Retinal pigment epithelial cell (primary cell): ENCODE results near the gene P2RY6.

Experiments
- DNase-seq: peaks from one replicate; pipeline ENCODE4 v3.0.0-alpha.2; 2010; ENCODE audit warnings: low read depth
- H3K4me3 ChIP-seq: 2 replicates; pipeline ENCODE4 v1.5.1; 2011; ENCODE audit warnings: mild to moderate bottlenecking, low read length, control low read depth, moderate library complexity
- CTCF ChIP-seq: conservative IDR thresholded peaks from 2 replicates; pipeline ENCODE4 v1.5.1; 2011; ENCODE audit warnings: low read depth, low read length, control low read depth, inconsistent platforms

P2RY6 gene

DNA sequence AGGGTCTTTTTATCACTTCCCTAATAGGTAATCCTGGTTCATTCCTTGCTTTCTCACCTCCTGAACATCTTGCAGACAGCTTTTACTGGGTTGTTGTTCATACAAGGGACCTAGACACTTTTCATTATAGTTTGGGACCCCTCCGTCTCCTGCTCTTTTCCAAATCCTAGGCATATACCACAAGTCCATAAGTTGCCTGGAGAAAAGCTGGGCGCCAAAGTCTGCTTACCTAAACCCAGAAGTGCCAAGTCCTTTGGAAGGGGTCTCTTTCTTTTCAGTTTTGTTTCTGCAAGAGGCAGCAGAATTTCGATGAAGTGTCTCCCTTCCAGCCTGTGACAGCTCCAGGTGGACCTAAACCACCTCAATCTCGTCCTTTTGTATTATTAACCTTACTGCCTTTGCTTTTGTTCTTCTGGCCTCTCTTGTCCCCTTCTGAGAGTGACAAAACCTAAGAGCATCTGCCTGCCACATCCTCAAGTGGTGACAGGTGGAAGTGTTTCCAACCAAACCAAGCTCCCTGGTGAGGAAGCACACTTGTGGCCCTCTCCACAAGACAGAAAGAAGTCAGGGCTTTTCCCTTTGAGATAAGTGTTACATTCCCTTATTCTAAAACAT, 19.5 kb upstream of the P2RY6 start:
- no peak for DNase-seq
- no peak overlapping the region for H3K4me3 ChIP-seq
- TF ChIP-seq CTCF = peak; percentile 1

DNA sequence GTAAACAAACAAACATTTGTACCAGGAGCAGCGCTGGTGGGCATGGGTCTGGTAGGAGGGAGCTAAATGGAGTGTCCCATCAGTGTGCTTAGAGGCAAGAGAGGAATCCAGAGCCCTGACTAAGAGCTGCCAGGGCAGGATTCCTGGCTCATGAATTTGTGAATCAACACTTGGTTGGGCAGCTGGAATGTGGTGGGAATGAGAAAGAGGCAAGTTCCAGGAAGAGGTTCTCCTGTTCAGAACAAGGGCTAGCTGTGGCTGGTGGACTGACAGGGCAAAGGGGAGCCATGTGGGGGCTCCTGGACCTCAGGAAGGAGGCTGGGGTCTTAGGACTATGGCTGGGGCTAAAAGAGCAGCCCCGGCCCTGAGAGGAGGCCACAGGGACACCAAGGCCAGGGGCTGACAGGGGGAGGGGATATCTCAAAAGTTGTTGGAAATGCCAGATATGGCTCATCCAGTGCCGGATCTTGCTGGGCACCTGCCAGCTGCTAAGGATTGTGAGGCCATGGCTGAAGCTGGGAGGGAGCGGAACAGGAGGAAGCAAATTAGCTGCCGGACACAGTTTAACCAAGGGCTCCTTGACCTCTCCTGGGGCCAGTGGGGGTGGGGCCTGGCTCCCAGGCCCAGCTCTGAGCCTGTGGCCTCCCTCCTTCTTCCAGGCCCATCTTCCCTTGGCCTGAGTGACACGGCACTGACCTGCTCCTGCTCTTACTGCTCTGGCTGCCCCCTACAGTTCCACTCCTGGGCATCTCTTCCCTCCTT, 14.6 kb upstream of the P2RY6 start:
- no peak for TF ChIP-seq CTCF
- peak; percentile 92 for DNase-seq
- H3K4me3 ChIP-seq = no peak overlapping the region

GRCh38 chr11:73258104-73259035, 13.8 kb upstream of the P2RY6 start:
- DNase-seq = peak; percentile 64
- no peak for TF ChIP-seq CTCF
- no peak overlapping the region for H3K4me3 ChIP-seq

DNA sequence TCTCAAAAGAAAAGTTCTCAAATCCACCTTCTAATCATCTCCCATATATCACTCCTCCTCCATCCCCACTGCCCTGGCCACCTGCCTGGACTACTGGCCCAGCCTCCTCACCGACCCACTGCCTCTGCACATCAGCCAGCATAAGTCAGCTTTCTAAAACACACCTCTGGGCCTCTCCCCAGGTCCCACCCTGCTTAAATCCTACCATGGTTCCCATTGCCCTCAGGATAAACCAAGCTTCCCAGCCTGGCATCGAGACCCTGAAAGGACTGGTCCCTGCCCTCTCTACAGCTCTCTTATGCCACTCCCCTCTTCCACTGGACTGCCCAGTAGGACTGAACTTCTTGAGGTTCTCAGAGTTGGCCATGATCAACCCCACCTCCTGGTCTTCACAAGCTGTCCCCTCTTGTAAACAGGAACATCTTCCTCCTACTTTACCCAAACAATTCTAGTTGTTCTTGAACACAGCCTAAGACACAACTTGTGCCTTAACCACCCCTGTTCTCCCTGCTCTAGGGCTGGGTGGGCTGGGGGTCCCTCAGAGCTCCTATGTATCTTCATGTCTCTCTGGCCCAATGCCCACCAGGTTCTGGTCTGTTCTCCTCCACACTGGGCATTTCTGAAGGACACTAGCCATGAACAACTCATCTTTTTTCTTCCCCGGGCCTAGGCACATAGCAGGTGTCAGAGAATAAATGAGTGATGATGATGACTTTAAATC, 12.6 kb upstream of the P2RY6 start:
- DNase-seq = no peak
- no peak overlapping the region for H3K4me3 ChIP-seq
- no peak for TF ChIP-seq CTCF

- no peak for DNase-seq
- TF ChIP-seq CTCF = no peak
- H3K4me3 ChIP-seq = no peak overlapping the region
Measured at GRCh38 chr11:73260127-73260457, 12.0 kb upstream of the P2RY6 start.

GRCh38 chr11:73262851-73263495, 9.2 kb upstream of the P2RY6 start:
- DNase-seq = no peak
- TF ChIP-seq CTCF = no peak
- no peak overlapping the region for H3K4me3 ChIP-seq
